ENCODE results near the gene SMARCA4. TPM values are rescaled to one million over a fixed set of nuclear protein-coding genes. Genes with fewer than 3 reads are reported as not detected.

The SMARCA4 gene
- total RNA-seq, 2 experiments from 2014 or later: 409 to 554 TPM

DNA sequence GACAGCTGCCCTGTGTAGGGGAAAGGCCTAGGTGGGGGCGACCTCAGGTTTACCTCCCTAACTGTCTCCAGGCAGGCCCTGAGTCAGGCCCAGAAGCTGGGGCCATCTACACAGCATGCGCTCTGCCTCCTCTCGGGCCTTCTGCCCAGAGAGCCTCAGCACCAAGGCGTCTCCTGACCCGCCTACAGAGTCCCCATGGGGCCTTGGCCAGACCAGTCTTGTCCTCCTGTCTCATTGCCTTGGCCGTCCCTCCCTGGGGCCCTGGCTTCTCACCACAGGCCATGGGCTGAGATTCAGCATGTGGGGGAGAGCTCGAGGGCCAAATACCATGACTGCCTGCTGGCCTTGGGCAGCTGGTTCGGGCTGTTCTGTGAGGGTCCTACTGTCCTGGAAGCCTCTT is 59.0 kb downstream of the SMARCA4 start:
- BruUV-seq (replicated peaks): no TSS peak
- H3K9me3 ChIP-seq (ENCODE audit: low read length): no peaks in the 10 kb centered on the region
- no peaks in the 10 kb centered on the region for H3K9me2 ChIP-seq (ENCODE audit: insufficient read depth, low read length)
- DNase-seq (ENCODE audit: low spot score): no peak
- CTCF ChIA-PET (ENCODE audit: unreplicated experiment): no interaction called here
- no peak overlapping the region for H3K4me3 ChIP-seq (ENCODE audit: low read depth, low read length, poor library complexity, severe bottlenecking)
- H3K4me1 ChIP-seq (ENCODE audit: insufficient read depth, low read length, poor library complexity, severe bottlenecking): no peaks in the 10 kb centered on the region
- H2AFZ ChIP-seq (ENCODE audit: low read length): no peak overlapping the region
- intact Hi-C loops (cut with micrococcal nuclease; ENCODE audit: unreplicated experiment): no loop called here
- H3K36me3 ChIP-seq (ENCODE audit: insufficient read depth, low read length): peaks cover 100% of the 10 kb centered on the region
- H3K4me2 ChIP-seq (ENCODE audit: low read length): no peak overlapping the region
- no peak overlapping the region for H3K27ac ChIP-seq (ENCODE audit: low read depth, low read length, poor library complexity, severe bottlenecking)
- no peaks in the 10 kb centered on the region; the same call in 1 of the 2 replicates for H4K20me1 ChIP-seq (ENCODE audit: insufficient read depth, low read length)
- POLR2A ChIA-PET: no interaction called here
- H3K79me2 ChIP-seq (ENCODE audit: insufficient read depth, low read depth, low read length): no peaks in the 10 kb centered on the region
- TF ChIP-seq EZH2phosphoT487 (IDR thresholded peaks at IDR 0.05; ENCODE audit: borderline replicate concordance, low read depth, low read length): no peak
- TF ChIP-seq, protein P1, sequence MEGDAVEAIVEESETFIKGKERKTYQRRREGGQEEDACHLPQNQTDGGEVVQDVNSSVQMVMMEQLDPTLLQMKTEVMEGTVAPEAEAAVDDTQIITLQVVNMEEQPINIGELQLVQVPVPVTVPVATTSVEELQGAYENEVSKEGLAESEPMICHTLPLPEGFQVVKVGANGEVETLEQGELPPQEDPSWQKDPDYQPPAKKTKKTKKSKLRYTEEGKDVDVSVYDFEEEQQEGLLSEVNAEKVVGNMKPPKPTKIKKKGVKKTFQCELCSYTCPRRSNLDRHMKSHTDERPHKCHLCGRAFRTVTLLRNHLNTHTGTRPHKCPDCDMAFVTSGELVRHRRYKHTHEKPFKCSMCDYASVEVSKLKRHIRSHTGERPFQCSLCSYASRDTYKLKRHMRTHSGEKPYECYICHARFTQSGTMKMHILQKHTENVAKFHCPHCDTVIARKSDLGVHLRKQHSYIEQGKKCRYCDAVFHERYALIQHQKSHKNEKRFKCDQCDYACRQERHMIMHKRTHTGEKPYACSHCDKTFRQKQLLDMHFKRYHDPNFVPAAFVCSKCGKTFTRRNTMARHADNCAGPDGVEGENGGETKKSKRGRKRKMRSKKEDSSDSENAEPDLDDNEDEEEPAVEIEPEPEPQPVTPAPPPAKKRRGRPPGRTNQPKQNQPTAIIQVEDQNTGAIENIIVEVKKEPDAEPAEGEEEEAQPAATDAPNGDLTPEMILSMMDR (conservative IDR thresholded peaks at IDR 0.05; ENCODE audit: low read length): no peak

DNA sequence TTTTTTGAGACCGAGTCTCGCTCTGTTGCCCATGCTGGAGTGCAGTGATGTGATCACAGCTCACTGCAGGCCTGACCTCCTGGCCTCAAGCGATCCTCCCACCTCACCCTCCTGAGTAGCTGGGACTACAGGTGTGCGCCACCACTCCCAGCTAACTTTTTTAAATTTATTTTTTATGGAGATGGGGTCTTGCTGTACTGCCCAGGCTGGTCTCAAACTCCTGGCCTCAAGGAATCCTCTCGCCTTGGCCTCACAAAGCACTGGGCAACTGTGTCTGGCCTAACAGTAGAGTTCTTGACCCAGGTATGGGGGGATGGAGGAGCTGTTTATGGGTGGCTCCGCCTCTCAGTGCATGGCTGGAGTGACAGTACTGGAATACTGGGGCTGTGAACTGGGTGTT is 59.6 kb downstream of the SMARCA4 start:
- intact Hi-C loops (cut with micrococcal nuclease; ENCODE audit: unreplicated experiment): no loop called here
- Histone ChIP-seq H3K9me2 (ENCODE audit: insufficient read depth, low read length) (no peaks in the 10 kb centered on the region), H2AFZ (ENCODE audit: low read length) (no peak overlapping the region), H3K79me2 (ENCODE audit: insufficient read depth, low read depth, low read length) (no peaks in the 10 kb centered on the region), H3K4me3 (ENCODE audit: low read depth, low read length, poor library complexity, severe bottlenecking) (no peak overlapping the region), H3K4me1 (ENCODE audit: insufficient read depth, low read length, poor library complexity, severe bottlenecking) (no peaks in the 10 kb centered on the region), H4K20me1 (ENCODE audit: insufficient read depth, low read length) (no peaks in the 10 kb centered on the region; the same call in 1 of the 2 replicates), H3K27ac (ENCODE audit: low read depth, low read length, poor library complexity, severe bottlenecking) (no peak overlapping the region), H3K9me3 (ENCODE audit: low read length) (no peaks in the 10 kb centered on the region), H3K36me3 (ENCODE audit: insufficient read depth, low read length) (peaks cover 100% of the 10 kb centered on the region), H3K4me2 (ENCODE audit: low read length) (no peak overlapping the region)
- no TSS peak for BruUV-seq (replicated peaks)
- no peak for TF ChIP-seq EZH2phosphoT487 (IDR thresholded peaks at IDR 0.05; ENCODE audit: borderline replicate concordance, low read depth, low read length)
- TF ChIP-seq, protein P1 (conservative IDR thresholded peaks at IDR 0.05; ENCODE audit: low read length): no peak
- POLR2A ChIA-PET: no interaction called here
- CTCF ChIA-PET (ENCODE audit: unreplicated experiment): no interaction called here
- DNase-seq (ENCODE audit: low spot score): no peak

- ChIA-PET POLR2A (no interaction called here), CTCF (ENCODE audit: unreplicated experiment) (no interaction called here)
- TF ChIP-seq, protein P1 (conservative IDR thresholded peaks at IDR 0.05; ENCODE audit: low read length): no peak
- TF ChIP-seq EZH2phosphoT487 (IDR thresholded peaks at IDR 0.05; ENCODE audit: borderline replicate concordance, low read depth, low read length): no peak
- H3K36me3 ChIP-seq (ENCODE audit: insufficient read depth, low read length): peaks cover 100% of the 10 kb centered on the region
- no peaks in the 10 kb centered on the region for H3K9me2 ChIP-seq (ENCODE audit: insufficient read depth, low read length)
- H3K4me1 ChIP-seq (ENCODE audit: insufficient read depth, low read length, poor library complexity, severe bottlenecking): no peaks in the 10 kb centered on the region
- no peaks in the 10 kb centered on the region; the same call in 1 of the 2 replicates for H4K20me1 ChIP-seq (ENCODE audit: insufficient read depth, low read length)
- no TSS peak for BruUV-seq (replicated peaks)
- H3K9me3 ChIP-seq (ENCODE audit: low read length): no peaks in the 10 kb centered on the region
- no peak for DNase-seq (ENCODE audit: low spot score)
- H2AFZ ChIP-seq (ENCODE audit: low read length): no peak overlapping the region
- no peak overlapping the region for H3K4me2 ChIP-seq (ENCODE audit: low read length)
- intact Hi-C loops (cut with micrococcal nuclease; ENCODE audit: unreplicated experiment): no loop called here
- H3K27ac ChIP-seq (ENCODE audit: low read depth, low read length, poor library complexity, severe bottlenecking): no peak overlapping the region
- no peaks in the 10 kb centered on the region for H3K79me2 ChIP-seq (ENCODE audit: insufficient read depth, low read depth, low read length)
- no peak overlapping the region for H3K4me3 ChIP-seq (ENCODE audit: low read depth, low read length, poor library complexity, severe bottlenecking)
Measured at GRCh38 chr19:11020982-11021759, 60.3 kb downstream of the SMARCA4 start.
